Liver (tissue), 3 donors: Measurements from ENCODE around the gene RPL35A.

ENCODE experiments used
- ATF3 ChIP-seq: IDR thresholded peaks from 2 replicates; pipeline ENCODE4 v1.6.1; 2016; ENCODE audit warnings: antibody characterized with exemption
- GABPA ChIP-seq, 2 donors: IDR thresholded peaks in 1 of 2; conservative IDR thresholded peaks in 1 of 2; 2 replicates each; pipeline ENCODE4 v1.6.1; 2016; ENCODE audit warnings: antibody characterized with exemption in 2 of 2, mild to moderate bottlenecking in 1 of 2, moderate library complexity in 1 of 2
- HNF4G ChIP-seq: IDR thresholded peaks from 2 replicates; pipeline ENCODE4 v1.6.1; 2016; ENCODE audit warnings: antibody characterized with exemption
- JUND ChIP-seq, 2 donors: IDR thresholded peaks; 2 replicates each; pipeline ENCODE4 v1.6.1; 2016; ENCODE audit warnings: antibody characterized with exemption in 2 of 2
- MAX ChIP-seq: IDR thresholded peaks from 2 replicates; pipeline ENCODE4 v1.6.1; 2016; ENCODE audit warnings: antibody characterized with exemption
- RAD21 ChIP-seq, 2 donors: IDR thresholded peaks; 2 replicates each; pipeline ENCODE4 v1.6.1; 2016; ENCODE audit warnings: antibody characterized with exemption in 2 of 2, mild to moderate bottlenecking in 2 of 2
- REST ChIP-seq: IDR thresholded peaks from 2 replicates; pipeline ENCODE4 v1.6.1; 2016; ENCODE audit warnings: antibody characterized with exemption, mild to moderate bottlenecking
- SP1 ChIP-seq: IDR thresholded peaks from 2 replicates; pipeline ENCODE4 v1.6.1; 2018; ENCODE audit warnings: antibody characterized with exemption, mild to moderate bottlenecking
- TF ChIP-seq, protein P1 (sequence below): fragments of 150-350 bp; IDR thresholded peaks from 2 replicates; pipeline ENCODE4 v1.5.1; 2017; ENCODE audit warnings: improper control_type of control experiment, low read depth, low read length; ENCODE audit not compliant: missing input control
- TF ChIP-seq, protein P2 (sequence below): IDR thresholded peaks from 2 replicates; pipeline ENCODE4 v1.6.1; 2016; ENCODE audit warnings: antibody characterized with exemption
- donor health status: healthy.
- donor health status: healthy.

- TF ChIP-seq, protein P1, sequence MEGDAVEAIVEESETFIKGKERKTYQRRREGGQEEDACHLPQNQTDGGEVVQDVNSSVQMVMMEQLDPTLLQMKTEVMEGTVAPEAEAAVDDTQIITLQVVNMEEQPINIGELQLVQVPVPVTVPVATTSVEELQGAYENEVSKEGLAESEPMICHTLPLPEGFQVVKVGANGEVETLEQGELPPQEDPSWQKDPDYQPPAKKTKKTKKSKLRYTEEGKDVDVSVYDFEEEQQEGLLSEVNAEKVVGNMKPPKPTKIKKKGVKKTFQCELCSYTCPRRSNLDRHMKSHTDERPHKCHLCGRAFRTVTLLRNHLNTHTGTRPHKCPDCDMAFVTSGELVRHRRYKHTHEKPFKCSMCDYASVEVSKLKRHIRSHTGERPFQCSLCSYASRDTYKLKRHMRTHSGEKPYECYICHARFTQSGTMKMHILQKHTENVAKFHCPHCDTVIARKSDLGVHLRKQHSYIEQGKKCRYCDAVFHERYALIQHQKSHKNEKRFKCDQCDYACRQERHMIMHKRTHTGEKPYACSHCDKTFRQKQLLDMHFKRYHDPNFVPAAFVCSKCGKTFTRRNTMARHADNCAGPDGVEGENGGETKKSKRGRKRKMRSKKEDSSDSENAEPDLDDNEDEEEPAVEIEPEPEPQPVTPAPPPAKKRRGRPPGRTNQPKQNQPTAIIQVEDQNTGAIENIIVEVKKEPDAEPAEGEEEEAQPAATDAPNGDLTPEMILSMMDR = no peak
- no peak for TF ChIP-seq ATF3
- no peak for TF ChIP-seq GABPA (IDR thresholded peaks at IDR 0.05 in 1 of 2, conservative IDR thresholded peaks at IDR 0.05 in 1 of 2)
- no peak for TF ChIP-seq REST
- TF ChIP-seq HNF4G = no peak
- TF ChIP-seq, protein P2, sequence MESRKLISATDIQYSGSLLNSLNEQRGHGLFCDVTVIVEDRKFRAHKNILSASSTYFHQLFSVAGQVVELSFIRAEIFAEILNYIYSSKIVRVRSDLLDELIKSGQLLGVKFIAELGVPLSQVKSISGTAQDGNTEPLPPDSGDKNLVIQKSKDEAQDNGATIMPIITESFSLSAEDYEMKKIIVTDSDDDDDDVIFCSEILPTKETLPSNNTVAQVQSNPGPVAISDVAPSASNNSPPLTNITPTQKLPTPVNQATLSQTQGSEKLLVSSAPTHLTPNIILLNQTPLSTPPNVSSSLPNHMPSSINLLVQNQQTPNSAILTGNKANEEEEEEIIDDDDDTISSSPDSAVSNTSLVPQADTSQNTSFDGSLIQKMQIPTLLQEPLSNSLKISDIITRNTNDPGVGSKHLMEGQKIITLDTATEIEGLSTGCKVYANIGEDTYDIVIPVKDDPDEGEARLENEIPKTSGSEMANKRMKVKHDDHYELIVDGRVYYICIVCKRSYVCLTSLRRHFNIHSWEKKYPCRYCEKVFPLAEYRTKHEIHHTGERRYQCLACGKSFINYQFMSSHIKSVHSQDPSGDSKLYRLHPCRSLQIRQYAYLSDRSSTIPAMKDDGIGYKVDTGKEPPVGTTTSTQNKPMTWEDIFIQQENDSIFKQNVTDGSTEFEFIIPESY = no peak
- no peak for TF ChIP-seq MAX
- no peak for TF ChIP-seq JUND (IDR thresholded peaks at IDR 0.05)
- TF ChIP-seq SP1 = no peak
- no peak for TF ChIP-seq RAD21 (IDR thresholded peaks at IDR 0.05)
Observed at GRCh38 chr3:197958346-197958745, 8.4 kb downstream of the RPL35A start.
